ENCODE data around the gene ITM2A. TPM values are rescaled to one million over a fixed set of nuclear protein-coding genes. Genes with fewer than 3 reads are reported as not detected.
A peak's percentile ranks its signal among the peaks of the same experiment; 100 is the strongest.

ITM2A gene
- total RNA-seq: 10 to 100 TPM; 23.4 to 45.1 (median 27.2) TPM

DNA sequence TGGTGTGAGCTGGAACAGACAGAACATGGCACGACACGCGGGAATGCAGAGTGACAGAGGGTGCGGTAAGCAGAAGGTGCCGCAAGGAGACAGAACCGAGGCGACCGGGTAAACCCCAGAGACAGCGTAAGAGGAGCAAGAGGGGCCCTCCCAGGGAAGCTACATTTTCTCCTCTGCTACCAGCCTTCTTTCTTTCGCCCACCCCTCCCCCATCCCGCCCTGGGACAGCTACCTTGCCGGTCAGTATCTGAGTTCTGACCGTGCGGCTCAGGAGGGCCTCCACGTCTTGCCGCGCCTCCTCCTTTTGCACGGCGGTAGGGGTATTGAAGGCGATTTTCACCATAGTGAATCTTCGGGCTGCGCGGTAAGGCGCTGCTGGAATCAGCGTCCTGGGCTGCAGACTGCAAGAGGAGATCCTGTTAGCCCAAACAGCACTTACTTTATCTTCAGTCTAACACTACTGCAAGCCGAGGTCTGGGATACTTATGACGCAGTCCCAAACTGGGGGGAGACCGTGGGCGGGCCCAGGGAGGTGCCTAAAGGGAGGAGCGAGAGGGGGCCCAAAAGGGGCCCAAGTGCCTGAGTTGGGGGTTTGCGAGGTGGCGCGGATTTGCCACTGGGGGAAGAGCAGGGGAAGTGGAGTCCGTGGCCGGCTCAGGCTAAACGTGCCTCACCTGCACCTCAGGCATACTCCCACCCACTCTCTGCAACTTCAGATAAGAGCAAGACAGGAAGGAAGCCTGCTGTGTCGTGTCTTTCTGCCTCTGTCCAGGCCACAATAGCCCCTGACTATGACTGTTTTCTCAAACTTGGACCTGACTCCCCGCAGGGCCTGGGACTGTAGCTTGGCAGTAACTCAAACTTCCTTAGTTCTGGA is at the start of gene ITM2A:
ITM2A (minus strand) TSS at position 462 of the 877 bp plus-strand sequence; CDS start at position 343, 119 bp downstream.
- WGBS: 28% methylated on average over 25 of the region's 38 CpGs
- no peaks in the 10 kb centered on the region for H3K4me1 ChIP-seq
- no peaks in the 10 kb centered on the region for H3K27me3 ChIP-seq
- no peaks in the 10 kb centered on the region for H3K9me3 ChIP-seq
- TF ChIP-seq POLR2A (IDR thresholded peaks at IDR 0.05) (no peak), POLR2AphosphoS5 (IDR thresholded peaks at IDR 0.05) (no peak), CTCF (IDR thresholded peaks at IDR 0.05) (no peak), EP300 (IDR thresholded peaks at IDR 0.05) (no peak)
- DNase-seq (ENCODE audit: low spot score in 2 of 2): peak; percentile 61 to 71
- peak within 1 kb of the TSS; percentile 65 for H3K27ac ChIP-seq
- no peaks in the 10 kb centered on the region for H3K36me3 ChIP-seq
- peak within 1 kb of the TSS; percentile 54 for H3K4me3 ChIP-seq

DNA sequence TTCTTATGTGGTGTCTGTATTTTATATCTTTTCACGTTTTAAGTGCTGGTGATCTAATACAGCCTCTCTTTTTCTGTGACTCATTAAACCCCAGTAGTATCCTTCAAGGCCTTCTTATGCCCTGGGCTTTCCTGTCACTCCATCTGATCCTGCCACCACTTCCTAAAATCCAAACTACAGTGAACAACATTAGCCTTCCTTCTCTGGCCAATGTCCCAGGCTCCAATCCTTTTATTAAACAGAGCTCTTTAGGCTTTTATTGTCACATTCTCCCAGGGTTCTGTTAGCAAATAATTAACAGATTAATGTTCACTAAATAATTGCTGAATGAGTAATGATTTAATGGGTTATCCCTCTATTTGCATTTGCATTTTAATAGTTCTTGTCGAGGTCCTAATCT is 47.9 kb upstream of the ITM2A start:
- no peak overlapping the region for H3K4me3 ChIP-seq
- WGBS: 38% methylated on average over 2 of the region's 2 CpGs
- TF ChIP-seq POLR2A (IDR thresholded peaks at IDR 0.05) (no peak), CTCF (IDR thresholded peaks at IDR 0.05) (no peak), EP300 (IDR thresholded peaks at IDR 0.05) (no peak), POLR2AphosphoS5 (IDR thresholded peaks at IDR 0.05) (no peak)
- no peaks in the 10 kb centered on the region for H3K9me3 ChIP-seq
- no peaks in the 10 kb centered on the region for H3K36me3 ChIP-seq
- H3K4me1 ChIP-seq: peaks cover 4% of the 10 kb centered on the region
- no peaks in the 10 kb centered on the region for H3K27me3 ChIP-seq
- DNase-seq (ENCODE audit: low spot score in 2 of 2): no peak
- no peak overlapping the region for H3K27ac ChIP-seq

DNA sequence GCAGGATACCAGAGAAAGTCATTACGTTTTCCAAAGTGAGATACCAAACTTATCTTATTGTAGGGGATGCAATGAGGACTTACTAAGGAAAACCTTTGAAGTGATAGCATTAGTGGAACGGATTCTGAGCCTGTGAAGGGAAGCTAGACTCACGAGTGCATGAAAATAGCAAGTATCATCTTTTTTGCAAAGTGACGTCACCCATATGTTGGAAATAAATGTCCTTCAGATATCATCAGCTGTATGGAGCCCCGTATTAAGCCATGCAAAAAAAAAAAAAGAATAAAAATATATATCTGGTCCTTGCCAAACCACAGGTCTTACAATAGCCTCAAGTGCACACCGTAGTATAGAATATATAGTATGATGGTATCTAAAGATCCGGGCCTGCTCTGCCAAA is 46.8 kb upstream of the ITM2A start:
- no peaks in the 10 kb centered on the region for H3K36me3 ChIP-seq
- H3K4me1 ChIP-seq: peaks cover 4% of the 10 kb centered on the region
- TF ChIP-seq CTCF (IDR thresholded peaks at IDR 0.05) (no peak), POLR2AphosphoS5 (IDR thresholded peaks at IDR 0.05) (no peak), POLR2A (IDR thresholded peaks at IDR 0.05) (no peak), EP300 (IDR thresholded peaks at IDR 0.05) (no peak)
- no peak overlapping the region for H3K4me3 ChIP-seq
- WGBS: 68% methylated on average over 7 of the region's 7 CpGs
- no peaks in the 10 kb centered on the region for H3K27me3 ChIP-seq
- no peaks in the 10 kb centered on the region for H3K9me3 ChIP-seq
- no peak for DNase-seq (ENCODE audit: low spot score in 2 of 2)
- no peak overlapping the region for H3K27ac ChIP-seq

GRCh38 chrX:79412972-79413371 is 45.8 kb upstream of the ITM2A start:
- no peaks in the 10 kb centered on the region for H3K9me3 ChIP-seq
- H3K36me3 ChIP-seq: no peaks in the 10 kb centered on the region
- peak overlapping the region; percentile 30 for H3K4me3 ChIP-seq
- no peaks in the 10 kb centered on the region for H3K27me3 ChIP-seq
- peaks cover 4% of the 10 kb centered on the region for H3K4me1 ChIP-seq
- TF ChIP-seq POLR2AphosphoS5 (IDR thresholded peaks at IDR 0.05): no peak
- no peak for TF ChIP-seq POLR2A (IDR thresholded peaks at IDR 0.05)
- TF ChIP-seq CTCF (IDR thresholded peaks at IDR 0.05): no peak
- TF ChIP-seq EP300 (IDR thresholded peaks at IDR 0.05): no peak
- DNase-seq (ENCODE audit: low spot score in 2 of 2): no peak
- no peak overlapping the region for H3K27ac ChIP-seq
- 26% methylated on average over 6 of the region's 6 CpGs for WGBS

GRCh38 chrX:79412166-79412565 is 45.0 kb upstream of the ITM2A start:
- H3K4me3 ChIP-seq: no peak overlapping the region
- no peaks in the 10 kb centered on the region for H3K36me3 ChIP-seq
- H3K4me1 ChIP-seq: peaks cover 4% of the 10 kb centered on the region
- no peak for TF ChIP-seq POLR2AphosphoS5 (IDR thresholded peaks at IDR 0.05)
- TF ChIP-seq CTCF (IDR thresholded peaks at IDR 0.05): no peak
- TF ChIP-seq POLR2A (IDR thresholded peaks at IDR 0.05): no peak
- TF ChIP-seq EP300 (IDR thresholded peaks at IDR 0.05): no peak
- 40% methylated on average over 3 of the region's 3 CpGs for WGBS
- H3K27me3 ChIP-seq: no peaks in the 10 kb centered on the region
- no peak overlapping the region for H3K27ac ChIP-seq
- H3K9me3 ChIP-seq: no peaks in the 10 kb centered on the region
- no peak for DNase-seq (ENCODE audit: low spot score in 2 of 2)

Data from suprapubic skin (tissue), 4 donors.